Esophagus (tissue), 2 donors: Measurements from ENCODE around the gene RPA4. TPM values are rescaled to one million over a fixed set of nuclear protein-coding genes. Genes with fewer than 3 reads are reported as not detected.

Source experiments
- H3K27ac ChIP-seq, 2 donors: one replicate each; pipeline ENCODE4 v1.5.1; 2013; ENCODE audit warnings: low read depth in 2 of 2, mild to moderate bottlenecking in 2 of 2, inconsistent platforms in 1 of 2, low read length in 1 of 2, moderate library complexity in 1 of 2
- H3K27me3 ChIP-seq, 2 donors: one replicate each; pipeline ENCODE4 v1.6.1; 2013; ENCODE audit warnings: low read length in 2 of 2, control low read depth in 1 of 2, mild to moderate bottlenecking in 1 of 2; ENCODE audit not compliant: insufficient read depth in 2 of 2, control insufficient read depth in 1 of 2
- H3K36me3 ChIP-seq, 2 donors: one replicate each; pipeline ENCODE4 v1.6.1; 2013; ENCODE audit warnings: low read length in 1 of 2; ENCODE audit not compliant: control insufficient read depth in 2 of 2, insufficient read depth in 2 of 2
- H3K4me1 ChIP-seq, 2 donors: one replicate each; pipeline ENCODE4 v1.6.1; 2013; ENCODE audit warnings: low read length in 1 of 2; ENCODE audit not compliant: control insufficient read depth in 2 of 2, insufficient read depth in 2 of 2
- H3K4me3 ChIP-seq, 2 donors: one replicate each; pipeline ENCODE4 v1.5.1; 2013; ENCODE audit warnings: low read length in 2 of 2, mild to moderate bottlenecking in 2 of 2, low read depth in 1 of 2, moderate library complexity in 1 of 2
- H3K9me3 ChIP-seq, 2 donors: one replicate each; pipeline ENCODE4 v1.6.1; 2013; ENCODE audit warnings: mild to moderate bottlenecking in 2 of 2, low read depth in 1 of 2, low read length in 1 of 2, moderate library complexity in 1 of 2; ENCODE audit not compliant: control insufficient read depth in 2 of 2, insufficient read depth in 1 of 2
- WGBS, 2 donors: extraction: QIAGEN DNeasy Blood & Tissue Kit; methylation state at CpG; one replicate each; pipeline ENCODE4 v1.1.7; 2013; 5-methylcytosine and 5-hydroxymethylcytosine counted together
- polyA plus RNA-seq, 2 donors: library from polyadenylated mRNA; stranded (reverse); fragments of 200-250 nt; gene quantifications; one replicate each; pipeline ENCODE4 v1.2.3, GENCODE V29; 2013
- donor health status: healthy with polysubstance abuse.
- donor health status: Bipolar disorder and iron deficiency.

The RPA4 gene
- polyA plus RNA-seq, 2 donors = 0.05 to 0.18 TPM

GRCh38 chrX:96861218-96861617 lies 22.5 kb upstream of the RPA4 start:
- Histone ChIP-seq H3K9me3 (no peaks in the 10 kb centered on the region), H3K4me3 (no peak overlapping the region), H3K27me3 (no peaks in the 10 kb centered on the region), H3K36me3 (no peaks in the 10 kb centered on the region), H3K4me1 (peaks cover 0 to 2% of the 10 kb centered on the region in 2 donors), H3K27ac (no peak overlapping the region)
- 81 to 87% methylated on average over 3 of the region's 3 CpGs for WGBS, 2 donors

- Histone ChIP-seq H3K36me3 (no peaks in the 10 kb centered on the region), H3K4me1 (peaks cover 0 to 2% of the 10 kb centered on the region in 2 donors), H3K4me3 (no peak overlapping the region), H3K27ac (no peak overlapping the region), H3K9me3 (no peaks in the 10 kb centered on the region), H3K27me3 (no peaks in the 10 kb centered on the region)
- 86 to 95% methylated on average over 4 of the region's 4 CpGs for WGBS, 2 donors
These were observed 22.0 kb upstream of the RPA4 start for GRCh38 chrX:96861661-96862060.

GRCh38 chrX:96884027-96884426 lies 319 bp downstream of the RPA4 start:
- WGBS, 2 donors = 90 to 98% methylated on average over 13 of the region's 13 CpGs
- no peaks in the 10 kb centered on the region for H3K4me1 ChIP-seq
- no peaks in the 10 kb centered on the region for H3K9me3 ChIP-seq
- no peaks in the 10 kb centered on the region for H3K36me3 ChIP-seq
- H3K27me3 ChIP-seq = no peaks in the 10 kb centered on the region
- H3K27ac ChIP-seq = no peak overlapping the region
- no peak overlapping the region for H3K4me3 ChIP-seq

GRCh38 chrX:96889726-96890125 lies 6.0 kb downstream of the RPA4 start:
- H3K4me1 ChIP-seq = no peaks in the 10 kb centered on the region
- H3K36me3 ChIP-seq = no peaks in the 10 kb centered on the region
- no peaks in the 10 kb centered on the region for H3K9me3 ChIP-seq
- 71 to 87% methylated on average over 1 of the region's 1 CpG for WGBS, 2 donors
- no peak overlapping the region for H3K27ac ChIP-seq
- H3K27me3 ChIP-seq = no peaks in the 10 kb centered on the region
- H3K4me3 ChIP-seq = no peak overlapping the region

- Histone ChIP-seq H3K27me3 (no peaks in the 10 kb centered on the region), H3K27ac (no peak overlapping the region), H3K9me3 (no peaks in the 10 kb centered on the region), H3K4me1 (no peaks in the 10 kb centered on the region), H3K36me3 (no peaks in the 10 kb centered on the region), H3K4me3 (no peak overlapping the region)
- WGBS, 2 donors = 58 to 72% methylated on average over 2 of the region's 2 CpGs
These were observed 23.0 kb downstream of the RPA4 start for GRCh38 chrX:96906741-96907140.

DNA sequence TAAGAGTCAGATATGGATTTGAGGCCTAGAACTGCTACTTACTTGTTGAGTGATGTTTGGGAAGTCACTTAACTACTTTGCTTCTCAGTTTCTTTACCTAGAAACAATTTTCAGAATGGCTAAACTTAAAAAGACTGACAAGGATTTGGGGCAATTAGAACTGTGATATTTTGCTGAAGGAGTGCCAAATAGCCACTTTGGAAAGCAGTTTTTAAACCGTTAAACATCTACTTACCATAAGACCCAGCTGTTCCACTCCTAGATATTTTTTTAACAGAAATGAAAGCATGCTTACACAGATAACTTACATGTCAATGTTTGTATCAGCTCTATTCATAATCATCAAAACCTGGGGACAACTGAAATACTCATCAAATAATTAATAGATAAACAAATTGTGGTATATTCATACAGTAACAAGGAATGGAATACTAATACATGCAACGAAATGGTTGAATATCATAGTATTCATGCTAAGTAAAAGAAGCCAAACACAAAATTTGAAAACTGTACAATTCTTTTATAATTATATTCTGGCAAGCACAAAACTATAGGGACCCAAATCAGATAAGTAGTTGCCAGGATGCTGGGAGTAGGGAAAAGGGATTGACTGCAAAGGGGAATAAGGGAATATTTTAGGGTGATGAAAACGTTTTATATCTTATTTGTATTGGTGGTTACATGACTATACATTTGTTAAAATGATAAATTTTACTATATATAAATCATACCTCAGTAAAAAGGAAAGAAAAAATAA lies 24.0 kb downstream of the RPA4 start:
- 53 to 71% methylated on average over 3 of the region's 3 CpGs for WGBS, 2 donors
- Histone ChIP-seq H3K4me3 (no peak overlapping the region), H3K36me3 (no peaks in the 10 kb centered on the region), H3K27me3 (no peaks in the 10 kb centered on the region), H3K9me3 (no peaks in the 10 kb centered on the region), H3K4me1 (no peaks in the 10 kb centered on the region), H3K27ac (no peak overlapping the region)

DNA sequence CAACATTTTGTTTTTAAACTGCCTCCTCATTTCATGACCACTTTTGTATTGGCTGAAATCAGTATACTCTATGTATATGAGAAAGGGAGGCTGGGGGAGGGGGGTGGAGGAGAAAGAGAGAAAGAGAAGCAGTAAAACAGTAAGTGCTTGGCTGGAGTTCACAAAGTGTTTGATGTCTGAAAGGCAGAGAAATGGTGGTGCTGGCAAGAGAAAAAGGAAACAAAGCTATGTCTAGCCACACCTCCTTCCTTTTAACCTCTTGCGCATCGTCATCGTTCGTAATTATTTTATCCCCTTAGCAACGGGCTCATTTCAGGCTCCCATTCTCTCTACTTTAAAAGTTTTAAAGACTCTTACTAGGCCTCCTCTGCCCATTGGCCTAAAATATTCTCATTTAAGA lies 25.6 kb downstream of the RPA4 start:
- Histone ChIP-seq H3K4me3 (no peak overlapping the region), H3K9me3 (no peaks in the 10 kb centered on the region), H3K36me3 (no peaks in the 10 kb centered on the region), H3K27ac (no peak overlapping the region), H3K4me1 (no peaks in the 10 kb centered on the region), H3K27me3 (no peaks in the 10 kb centered on the region)
- 63 to 75% methylated on average over 5 of the region's 5 CpGs for WGBS, 2 donors

- Histone ChIP-seq H3K4me3 (no peak overlapping the region), H3K9me3 (no peaks in the 10 kb centered on the region), H3K36me3 (no peaks in the 10 kb centered on the region), H3K27me3 (no peaks in the 10 kb centered on the region), H3K4me1 (no peaks in the 10 kb centered on the region), H3K27ac (no peak overlapping the region)
- 87 to 88% methylated on average over 2 of the region's 2 CpGs for WGBS, 2 donors
These were observed 35.2 kb downstream of the RPA4 start for GRCh38 chrX:96918864-96919263.

- Histone ChIP-seq H3K27me3 (no peaks in the 10 kb centered on the region), H3K9me3 (no peaks in the 10 kb centered on the region), H3K36me3 (no peaks in the 10 kb centered on the region), H3K4me3 (no peak overlapping the region), H3K4me1 (no peaks in the 10 kb centered on the region), H3K27ac (no peak overlapping the region)
- WGBS, 2 donors = 89 to 99% methylated on average over 4 of the region's 4 CpGs
These were observed 36.0 kb downstream of the RPA4 start for GRCh38 chrX:96919672-96920071.

- no peaks in the 10 kb centered on the region for H3K36me3 ChIP-seq
- H3K27ac ChIP-seq = no peak overlapping the region
- H3K4me1 ChIP-seq = no peaks in the 10 kb centered on the region
- WGBS, 2 donors = 79 to 81% methylated on average over 3 of the region's 3 CpGs
- no peaks in the 10 kb centered on the region for H3K9me3 ChIP-seq
- H3K4me3 ChIP-seq = no peak overlapping the region
- no peaks in the 10 kb centered on the region for H3K27me3 ChIP-seq
These were observed 40.9 kb downstream of the RPA4 start for GRCh38 chrX:96924581-96924980.
